Tibial nerve (tissue), 4 donors: ENCODE data around the gene RNF144B. TPM values are rescaled to one million over a fixed set of nuclear protein-coding genes. Genes with fewer than 3 reads are reported as not detected.
A peak's percentile ranks its signal among the peaks of the same experiment; 100 is the strongest.
"Not testable (repeated sequence)": the region's sequence is repeated elsewhere in the genome, so short reads cannot be mapped to it uniquely, and the experiment has no call there.

ENCODE experiments used
- DNase-seq, 2 donors: peaks; one replicate each; pipeline ENCODE4 v3.0.0-alpha.2; 2019; ENCODE audit warnings: low spot score in 2 of 2
- H3K27ac ChIP-seq, 4 donors: fragments of 200-600 bp; sonication (generic) in 3 of 4; one replicate each; pipeline ENCODE4 v1.5.1; 2017 to 2019; ENCODE audit warnings: mild to moderate bottlenecking in 1 of 4
- H3K27me3 ChIP-seq, 2 donors: fragments of 200-600 bp; sonication (generic) in 1 of 2; one replicate each; pipeline versions ENCODE4 v1.5.1 to v1.6.0; 2017 to 2019
- H3K36me3 ChIP-seq, 3 donors: fragments of 200-600 bp; sonication (generic); one replicate each; pipeline ENCODE4 v1.5.1; 2018 to 2019
- H3K4me1 ChIP-seq, 4 donors: fragments of 200-600 bp; sonication (generic) in 3 of 4; one replicate each; pipeline ENCODE4 v1.5.1; 2017 to 2019
- H3K4me3 ChIP-seq, 4 donors: fragments of 200-600 bp; sonication (generic) in 3 of 4; one replicate each; pipeline ENCODE4 v1.5.1; 2017 to 2019; ENCODE audit warnings: mild to moderate bottlenecking in 1 of 4, moderate library complexity in 1 of 4
- H3K9me3 ChIP-seq, 4 donors: fragments of 200-600 bp; sonication (generic) in 3 of 4; one replicate each; pipeline ENCODE4 v1.5.1; 2017 to 2019
- CTCF ChIP-seq, 5 experiments: fragments of 200-600 bp in 3 of 5; fragments of 450-650 bp in 2 of 5; sonication (generic) in 3 of 5; IDR thresholded peaks; one replicate each; pipeline ENCODE4 v1.5.1; 2016 to 2019; ENCODE audit warnings: antibody characterized with exemption in 5 of 5, mild to moderate bottlenecking in 3 of 5, moderate library complexity in 2 of 5
- EP300 ChIP-seq, 2 donors: sonication (generic); formaldehyde crosslinking; IDR thresholded peaks; one replicate each; pipeline ENCODE4 v1.6.1; 2017; ENCODE audit warnings: antibody characterized with exemption in 2 of 2, mild to moderate bottlenecking in 1 of 2
- POLR2A ChIP-seq, 2 donors: fragments of 450-650 bp; IDR thresholded peaks; one replicate each; pipeline ENCODE4 v1.6.1; 2017; ENCODE audit warnings: antibody characterized with exemption in 2 of 2, mild to moderate bottlenecking in 2 of 2, moderate library complexity in 2 of 2
- WGBS, 2 donors: methylation state at CpG; one replicate each; pipeline ENCODE4 v1.1.5; 2018; 5-methylcytosine and 5-hydroxymethylcytosine counted together
- total RNA-seq, 4 donors: library from RNA; depleted of rRNA; stranded (reverse); fragments of >200 nt; gene quantifications; one replicate each; pipeline ENCODE4 v1.1.0, GENCODE V29; 2016

RNF144B gene
- total RNA-seq, 4 donors from 2014 or later = 6.5 to 15.5 (median 13.6) TPM

GRCh38 chr6:18395856-18396197 is 8.7 kb downstream of the RNF144B start:
- Histone ChIP-seq H3K27ac (no peak overlapping the region), H3K27me3 (no peaks in the 10 kb centered on the region), H3K4me3 (no peak overlapping the region), H3K9me3 (no peaks in the 10 kb centered on the region), H3K36me3 (no peaks in the 10 kb centered on the region), H3K4me1 (peaks cover 0 to 5% (median 0%) of the 10 kb centered on the region in 4 donors)
- no peak for DNase-seq
- TF ChIP-seq CTCF (IDR thresholded peaks at IDR 0.05) (no peak), EP300 (IDR thresholded peaks at IDR 0.05) (no peak), POLR2A (IDR thresholded peaks at IDR 0.05) (no peak)
- 94 to 96% methylated on average over 1 of the region's 1 CpG for WGBS, 2 donors

GRCh38 chr6:18397701-18398100 is 10.6 kb downstream of the RNF144B start:
- H3K27ac ChIP-seq = no peak overlapping the region
- no peak for TF ChIP-seq CTCF (IDR thresholded peaks at IDR 0.05)
- TF ChIP-seq POLR2A (IDR thresholded peaks at IDR 0.05) = no peak
- TF ChIP-seq EP300 (IDR thresholded peaks at IDR 0.05) = no peak
- peaks cover 0 to 11% (median 3%) of the 10 kb centered on the region in 4 donors for H3K4me1 ChIP-seq
- no peak for DNase-seq
- no peaks in the 10 kb centered on the region for H3K27me3 ChIP-seq
- H3K9me3 ChIP-seq = no peaks in the 10 kb centered on the region
- H3K36me3 ChIP-seq = no peaks in the 10 kb centered on the region
- WGBS, 2 donors = 83 to 89% methylated on average over 6 of the region's 6 CpGs
- H3K4me3 ChIP-seq = no peak overlapping the region

GRCh38 chr6:18398225-18398624 is 11.1 kb downstream of the RNF144B start:
- DNase-seq, H3K27ac ChIP-seq, H3K9me3 ChIP-seq, H3K36me3 ChIP-seq, H3K27me3 ChIP-seq, H3K4me3 ChIP-seq: not testable (repeated sequence)
- peaks cover 0 to 11% (median 3%) of the 10 kb centered on the region in 4 donors for H3K4me1 ChIP-seq
- 81 to 88% methylated on average over 4 of the region's 4 CpGs for WGBS, 2 donors

GRCh38 chr6:18400831-18401446 is 13.8 kb downstream of the RNF144B start:
- H3K9me3 ChIP-seq = no peaks in the 10 kb centered on the region
- no peaks in the 10 kb centered on the region for H3K36me3 ChIP-seq
- no peak for DNase-seq
- H3K27me3 ChIP-seq = no peaks in the 10 kb centered on the region
- no peak overlapping the region for H3K4me3 ChIP-seq
- TF ChIP-seq EP300 (IDR thresholded peaks at IDR 0.05) (no peak), CTCF (IDR thresholded peaks at IDR 0.05) (no peak), POLR2A (IDR thresholded peaks at IDR 0.05) (no peak)
- H3K4me1 ChIP-seq = peaks cover 0 to 16% (median 3%) of the 10 kb centered on the region in 4 donors
- peak overlapping the region in 2 of 4 donors; percentile 9 to 33 for H3K27ac ChIP-seq
- WGBS, 2 donors = 63 to 68% methylated on average over 2 of the region's 2 CpGs

GRCh38 chr6:18404965-18405364 is 17.8 kb downstream of the RNF144B start:
- H3K36me3 ChIP-seq, H3K27ac ChIP-seq, H3K9me3 ChIP-seq, DNase-seq, H3K4me3 ChIP-seq, H3K27me3 ChIP-seq: not testable (repeated sequence)
- WGBS, 2 donors = 95 to 99% methylated on average over 6 of the region's 6 CpGs
- H3K4me1 ChIP-seq = peaks cover 0 to 16% (median 3%) of the 10 kb centered on the region in 4 donors

- Histone ChIP-seq H3K4me3 (no peak overlapping the region), H3K4me1 (peaks cover 0 to 12% (median 3%) of the 10 kb centered on the region in 4 donors), H3K27me3 (no peaks in the 10 kb centered on the region), H3K27ac (no peak overlapping the region), H3K9me3 (no peaks in the 10 kb centered on the region), H3K36me3 (no peaks in the 10 kb centered on the region)
- TF ChIP-seq POLR2A (IDR thresholded peaks at IDR 0.05) (no peak), CTCF (IDR thresholded peaks at IDR 0.05) (no peak), EP300 (IDR thresholded peaks at IDR 0.05) (no peak)
- 27 to 35% methylated on average over 4 of the region's 4 CpGs for WGBS, 2 donors
- no peak for DNase-seq
Measured at GRCh38 chr6:18405477-18406293, 18.5 kb downstream of the RNF144B start.
